Upper lobe of right lung (tissue), 1 donor: ENCODE measurements around the gene APBA2. TPM values are rescaled to one million over a fixed set of nuclear protein-coding genes. Genes with fewer than 3 reads are reported as not detected.

Experiments used
- ATAC-seq: fragments of 200-7000 bp; cut with Tn5 transposase; one replicate; pipeline ENCODE4 v1.9.1; 2020; ENCODE audit warnings: mild to moderate bottlenecking, moderate library complexity
- DNase-seq: peaks from one replicate; pipeline ENCODE4 v3.0.0-alpha.2; 2020
- H3K27ac ChIP-seq: fragments of 200-600 bp; one replicate; pipeline ENCODE4 v1.8.0; 2022
- H3K27me3 ChIP-seq: fragments of 200-600 bp; one replicate; pipeline ENCODE4 v1.8.0; 2022; ENCODE audit warnings: mild to moderate bottlenecking
- H3K36me3 ChIP-seq: fragments of 200-600 bp; one replicate; pipeline ENCODE4 v1.8.0; 2022
- H3K4me1 ChIP-seq: fragments of 200-600 bp; one replicate; pipeline ENCODE4 v1.8.0; 2022
- H3K4me3 ChIP-seq: fragments of 200-600 bp; one replicate; pipeline ENCODE4 v1.8.0; 2022; ENCODE audit warnings: mild to moderate bottlenecking
- H3K9me3 ChIP-seq: fragments of 200-600 bp; one replicate; pipeline ENCODE4 v1.8.0; 2022
- intact Hi-C: fragments of 100-400 bp; cut with DNase I; formaldehyde crosslinking; loops from one replicate; pipeline ENCODE4 v1.11.0; 2022
- total RNA-seq: library from RNA; stranded (reverse); fragmentation: NEBNext Ultra II Directional; extraction: Animal tissue kit (Norgen Biotek cat#: 25700); gene quantifications from one replicate; pipeline ENCODE4 v1.2.1, GENCODE V29; 2021
- TF ChIP-seq, protein P1 (sequence below): fragments of 200-600 bp; IDR thresholded peaks from one replicate; pipeline ENCODE4 v1.8.0; 2022; ENCODE audit warnings: antibody characterized with exemption
- donor health status: DM: no; HTN: yes; CAD: no; lungs with severe emphysema.

Gene APBA2
- total RNA-seq, 1 donor from 2014 or later, result 4.2 TPM

DNA sequence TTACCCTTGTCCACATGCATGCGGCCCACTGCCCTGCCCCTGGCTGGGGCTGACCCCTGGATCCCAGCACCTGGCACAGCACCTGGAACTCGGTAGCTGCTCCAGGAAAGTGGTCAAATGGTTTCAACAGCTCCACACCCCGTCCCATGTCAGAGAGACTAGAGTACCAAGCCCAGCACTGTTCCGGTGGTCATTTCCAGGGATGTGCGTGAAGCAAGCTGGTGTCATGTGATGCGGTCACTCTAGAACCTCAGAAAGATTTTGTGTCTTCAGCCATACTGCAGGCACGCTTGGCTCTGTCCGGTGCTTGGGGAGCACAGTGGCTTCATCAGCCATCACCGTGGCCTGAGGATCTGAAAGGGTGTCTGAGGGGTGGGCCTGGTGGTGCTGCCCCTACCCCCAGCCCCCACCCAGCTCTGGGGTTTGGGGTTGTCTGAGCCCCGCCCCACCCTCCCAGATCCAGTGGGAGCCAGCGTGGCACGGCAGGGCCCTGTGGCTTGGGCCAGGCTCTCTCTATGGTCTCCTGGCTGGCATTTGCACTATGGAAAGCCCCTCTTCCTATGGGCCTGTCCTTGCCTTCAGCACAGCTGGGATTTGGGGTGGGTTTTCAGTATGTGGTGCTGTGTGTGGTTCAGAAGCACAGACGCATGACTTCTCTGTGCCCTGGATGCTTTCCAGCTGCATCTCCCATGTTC is 15.3 kb downstream of the APBA2 start:
- peak; percentile 50 for DNase-seq
- Histone ChIP-seq H3K4me3 (no peak overlapping the region), H3K27me3 (no peaks in the 10 kb centered on the region), H3K4me1 (no peaks in the 10 kb centered on the region), H3K36me3 (no peaks in the 10 kb centered on the region), H3K27ac (no peak overlapping the region), H3K9me3 (no peaks in the 10 kb centered on the region)
- no peak for ATAC-seq
- TF ChIP-seq, protein P1, sequence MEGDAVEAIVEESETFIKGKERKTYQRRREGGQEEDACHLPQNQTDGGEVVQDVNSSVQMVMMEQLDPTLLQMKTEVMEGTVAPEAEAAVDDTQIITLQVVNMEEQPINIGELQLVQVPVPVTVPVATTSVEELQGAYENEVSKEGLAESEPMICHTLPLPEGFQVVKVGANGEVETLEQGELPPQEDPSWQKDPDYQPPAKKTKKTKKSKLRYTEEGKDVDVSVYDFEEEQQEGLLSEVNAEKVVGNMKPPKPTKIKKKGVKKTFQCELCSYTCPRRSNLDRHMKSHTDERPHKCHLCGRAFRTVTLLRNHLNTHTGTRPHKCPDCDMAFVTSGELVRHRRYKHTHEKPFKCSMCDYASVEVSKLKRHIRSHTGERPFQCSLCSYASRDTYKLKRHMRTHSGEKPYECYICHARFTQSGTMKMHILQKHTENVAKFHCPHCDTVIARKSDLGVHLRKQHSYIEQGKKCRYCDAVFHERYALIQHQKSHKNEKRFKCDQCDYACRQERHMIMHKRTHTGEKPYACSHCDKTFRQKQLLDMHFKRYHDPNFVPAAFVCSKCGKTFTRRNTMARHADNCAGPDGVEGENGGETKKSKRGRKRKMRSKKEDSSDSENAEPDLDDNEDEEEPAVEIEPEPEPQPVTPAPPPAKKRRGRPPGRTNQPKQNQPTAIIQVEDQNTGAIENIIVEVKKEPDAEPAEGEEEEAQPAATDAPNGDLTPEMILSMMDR, result no peak
- intact Hi-C loops, result no loop called here

DNA sequence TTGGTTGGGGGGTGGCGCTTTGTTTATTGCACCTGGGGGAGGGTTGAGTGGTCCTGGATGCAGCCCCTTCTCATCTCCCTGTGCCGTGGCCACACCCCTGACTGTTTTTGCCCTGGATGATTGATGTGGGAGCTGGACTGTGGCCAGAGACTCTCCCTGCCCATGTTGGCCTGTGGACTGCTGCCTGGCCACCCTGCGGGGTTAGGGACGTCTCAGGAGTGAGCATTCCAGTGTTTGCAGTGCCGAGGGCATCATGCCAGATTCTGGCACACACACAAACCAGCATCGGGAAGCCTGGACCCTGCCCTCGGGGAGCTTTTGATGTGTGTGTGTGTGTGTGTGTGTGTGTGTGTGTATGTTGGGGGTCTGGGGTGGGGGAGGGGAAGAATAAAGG is 15.8 kb downstream of the APBA2 start:
- ATAC-seq (no peak), DNase-seq (peak; percentile 36)
- H3K27ac ChIP-seq, result no peak overlapping the region
- no peaks in the 10 kb centered on the region for H3K4me1 ChIP-seq
- no peaks in the 10 kb centered on the region for H3K27me3 ChIP-seq
- no peaks in the 10 kb centered on the region for H3K36me3 ChIP-seq
- TF ChIP-seq, protein P1, result no peak
- intact Hi-C loops, result no loop called here
- H3K9me3 ChIP-seq, result no peaks in the 10 kb centered on the region
- H3K4me3 ChIP-seq, result no peak overlapping the region

DNA sequence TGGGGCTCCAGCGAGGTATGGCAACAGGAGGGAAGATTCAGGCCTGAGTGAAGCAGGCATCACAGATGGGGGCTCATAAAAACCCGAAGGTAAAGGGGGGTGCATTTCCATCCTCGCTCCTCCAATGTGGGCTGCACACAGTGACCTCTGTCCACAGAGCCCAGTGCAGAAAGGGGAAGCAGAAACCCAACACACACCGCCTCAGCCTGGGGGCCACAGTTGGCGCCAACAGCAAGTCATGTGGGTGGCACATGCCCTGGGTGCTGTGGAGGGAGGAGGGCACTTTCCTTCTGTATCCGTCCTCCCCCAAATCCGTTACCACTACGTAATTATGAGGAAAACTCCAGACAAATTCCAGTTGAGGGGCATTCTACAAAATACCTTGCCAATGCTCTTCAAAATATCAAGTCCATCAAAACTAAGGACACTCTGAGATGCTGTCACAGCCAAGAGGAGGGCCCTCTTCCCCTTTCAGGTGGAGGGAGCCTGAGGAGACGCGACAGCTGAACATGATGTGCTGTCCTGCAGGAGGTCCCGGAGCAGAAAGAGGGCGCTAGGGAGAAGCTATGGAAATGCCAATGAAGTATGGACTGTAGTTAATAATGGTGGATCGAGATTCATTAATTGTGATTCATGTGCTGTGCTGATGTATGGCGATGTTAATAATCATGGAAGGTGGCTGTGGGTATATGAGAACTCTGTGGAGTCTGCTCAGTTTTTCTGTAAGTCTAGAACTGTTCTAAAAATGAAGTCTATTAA is 16.4 kb downstream of the APBA2 start:
- DNase-seq (peak; percentile 43), ATAC-seq (no peak)
- TF ChIP-seq, protein P1, result no peak
- Histone ChIP-seq H3K4me3 (no peak overlapping the region), H3K4me1 (no peaks in the 10 kb centered on the region), H3K9me3 (no peaks in the 10 kb centered on the region), H3K27me3 (no peaks in the 10 kb centered on the region), H3K27ac (no peak overlapping the region), H3K36me3 (no peaks in the 10 kb centered on the region)
- intact Hi-C loops, result no loop called here

GRCh38 chr15:28902856-28903255 is 17.1 kb downstream of the APBA2 start:
- intact Hi-C loops, result no loop called here
- no peak for DNase-seq
- Histone ChIP-seq H3K36me3 (no peaks in the 10 kb centered on the region), H3K27ac (no peak overlapping the region), H3K4me3 (no peak overlapping the region), H3K27me3 (no peaks in the 10 kb centered on the region), H3K4me1 (no peaks in the 10 kb centered on the region), H3K9me3 (no peaks in the 10 kb centered on the region)
- TF ChIP-seq, protein P1, result no peak
- ATAC-seq, result no peak

DNA sequence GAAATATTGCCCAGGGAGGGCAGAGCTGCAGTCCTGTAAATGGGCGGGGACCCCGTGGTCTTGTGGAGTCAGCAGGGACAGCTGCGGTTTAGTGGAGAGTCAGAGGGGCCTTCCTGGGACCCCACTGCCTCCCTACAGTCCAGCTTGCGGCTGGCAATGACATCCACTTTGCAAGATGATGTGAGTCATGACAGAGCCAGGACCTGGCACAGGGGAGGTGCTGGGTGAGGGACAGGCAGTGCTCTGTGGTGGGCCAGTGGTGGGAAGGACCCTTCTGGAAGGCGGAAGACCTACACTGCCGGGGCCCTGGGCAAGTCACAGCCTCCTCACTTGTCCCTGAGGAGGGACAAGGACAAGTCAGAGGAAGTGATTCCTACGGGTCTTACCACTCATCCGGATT is 17.8 kb downstream of the APBA2 start:
- no peaks in the 10 kb centered on the region for H3K4me1 ChIP-seq
- no peak for ATAC-seq
- DNase-seq, result no peak

More for the DNA sequence above, 17.8 kb downstream of the APBA2 start:
- intact Hi-C loops, result no loop called here
- no peaks in the 10 kb centered on the region for H3K36me3 ChIP-seq
- no peak overlapping the region for H3K27ac ChIP-seq
- H3K4me3 ChIP-seq, result no peak overlapping the region
- TF ChIP-seq, protein P1, result no peak
- H3K9me3 ChIP-seq, result no peaks in the 10 kb centered on the region
- H3K27me3 ChIP-seq, result no peaks in the 10 kb centered on the region
